Measurements from ENCODE around the gene TEX19.

The TEX19 gene

GRCh38 chr17:82358465-82359350 lies at the start of gene TEX19:
TSS of gene TEX19 (plus strand) at chr17:82359247. CDS start at chr17:82362151, 2,904 bp downstream.
- no peak for DNase-seq

DNA sequence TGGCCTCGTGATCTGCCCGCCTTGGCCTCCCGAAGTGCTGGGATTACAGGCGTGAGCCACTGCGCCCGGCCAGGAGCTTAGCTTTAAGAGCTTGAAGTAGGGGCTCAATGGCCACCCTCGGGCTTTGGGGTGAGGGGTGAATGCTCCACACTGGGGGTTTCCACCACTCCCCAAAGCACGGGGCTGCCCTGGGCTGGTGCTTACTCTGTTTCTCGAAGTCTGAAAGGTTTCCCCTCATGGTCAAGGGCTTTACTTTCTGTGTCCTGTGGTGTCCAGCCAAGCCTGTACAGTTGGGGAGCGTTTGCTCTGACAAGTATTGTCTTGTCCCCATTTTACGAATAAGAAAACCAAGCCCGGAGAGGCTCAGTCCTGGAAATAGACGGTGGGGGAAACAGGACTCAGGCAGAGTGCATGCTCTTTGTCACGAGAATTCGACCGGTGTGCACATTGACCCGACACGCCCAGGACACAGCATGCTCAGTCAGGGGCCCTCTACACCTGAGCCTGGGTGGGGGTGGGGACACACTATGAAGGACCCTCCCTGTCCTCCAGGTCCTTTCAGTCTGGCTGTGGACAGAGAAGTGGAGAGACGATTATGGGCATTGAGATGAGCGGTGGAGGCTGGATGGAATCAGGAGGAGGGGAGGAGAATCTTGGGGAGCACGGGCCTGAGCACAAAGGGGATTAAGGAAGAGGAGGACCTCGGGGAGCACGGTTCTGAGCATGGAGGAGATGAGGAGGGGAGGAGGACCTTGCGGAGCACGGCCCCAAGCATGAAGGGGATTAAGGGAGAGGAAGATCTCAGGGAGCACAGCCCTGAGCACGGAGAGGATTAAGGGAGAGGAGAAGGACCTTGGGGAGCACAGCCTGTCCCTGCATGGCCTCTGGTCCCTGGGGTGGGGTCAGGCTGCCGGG lies 49.1 kb upstream of the TEX19 start:
- DNase-seq = no peak

DNA sequence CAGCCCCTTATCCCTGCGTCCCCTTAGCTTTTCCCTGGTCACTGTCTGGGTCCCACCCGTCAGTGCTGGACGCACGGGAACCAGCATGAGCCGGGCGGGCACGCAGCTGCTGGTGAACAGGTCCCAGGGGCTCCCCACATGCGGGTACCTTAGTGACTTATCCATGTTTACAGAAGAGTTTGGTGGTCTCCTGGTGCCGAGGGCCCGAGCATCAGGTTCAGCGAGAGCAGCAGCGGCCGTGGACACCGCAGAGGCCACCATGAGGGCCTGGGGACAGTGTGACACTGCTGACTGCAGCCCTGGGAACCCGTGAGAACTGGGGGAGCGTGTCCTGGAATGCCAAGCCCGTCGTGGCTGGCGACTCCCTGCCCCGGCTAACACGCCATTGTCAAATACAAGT lies 48.2 kb upstream of the TEX19 start:
- no peak for DNase-seq

DNA sequence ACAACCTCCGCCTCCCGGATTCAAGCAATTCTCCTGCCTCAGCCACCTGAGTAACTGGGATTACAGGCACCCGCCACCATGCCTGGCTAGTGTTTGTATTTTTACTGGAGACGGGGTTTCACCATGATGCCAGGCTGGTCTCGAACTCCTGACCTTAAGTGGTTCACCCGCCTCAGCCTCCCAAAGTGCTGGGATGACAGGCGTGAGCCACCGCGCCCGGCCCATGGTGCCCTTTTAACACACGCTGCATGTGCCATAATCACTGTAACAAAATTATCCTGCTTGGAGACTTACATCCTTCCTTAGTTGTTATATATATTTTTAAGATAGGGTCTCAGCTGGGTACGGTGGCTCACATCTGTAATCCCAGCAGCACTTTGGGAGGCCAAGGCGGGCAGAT lies 47.1 kb upstream of the TEX19 start:
- DNase-seq = no peak

DNA sequence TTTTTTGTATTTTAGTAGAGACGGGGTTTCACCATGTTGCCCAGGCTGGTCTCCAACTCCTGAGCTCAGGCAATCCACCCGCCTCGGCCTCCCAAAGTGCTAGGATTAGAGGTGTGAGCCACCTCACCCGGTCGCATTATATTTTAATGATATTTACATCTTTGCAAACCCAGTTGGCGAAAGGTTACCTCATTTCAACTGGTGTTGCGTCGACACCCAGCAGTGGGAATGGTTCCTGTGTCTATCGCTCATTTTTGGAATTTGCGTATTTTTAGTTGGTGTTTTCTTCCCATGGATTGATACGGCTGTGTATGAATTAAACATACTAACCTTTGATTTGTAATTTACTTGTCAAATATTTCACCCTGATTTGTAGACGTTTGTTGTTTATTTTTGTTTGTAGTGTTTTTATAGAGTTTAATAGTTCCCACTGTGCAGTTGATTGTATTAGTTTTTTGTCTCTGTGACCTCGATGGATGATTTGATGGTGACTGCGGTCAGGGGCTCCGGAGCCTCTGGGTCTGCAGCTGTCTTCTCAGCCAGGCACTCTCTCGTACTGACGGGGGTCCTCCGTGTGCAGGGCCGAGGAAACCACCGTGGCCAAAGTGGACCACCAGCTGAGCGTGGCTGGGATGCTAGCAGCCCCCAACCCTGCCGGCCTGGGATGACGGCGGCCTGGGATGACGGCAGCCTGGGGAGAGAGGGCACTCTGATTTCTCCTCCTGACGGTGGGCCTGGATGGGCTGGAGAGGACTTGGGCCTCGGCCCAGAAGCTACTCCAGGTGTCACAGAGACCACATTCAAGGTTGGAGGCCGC lies 45.6 kb upstream of the TEX19 start:
- no peak for DNase-seq

GRCh38 chr17:82314012-82314726 lies 44.9 kb upstream of the TEX19 start:
- no peak for DNase-seq

DNA sequence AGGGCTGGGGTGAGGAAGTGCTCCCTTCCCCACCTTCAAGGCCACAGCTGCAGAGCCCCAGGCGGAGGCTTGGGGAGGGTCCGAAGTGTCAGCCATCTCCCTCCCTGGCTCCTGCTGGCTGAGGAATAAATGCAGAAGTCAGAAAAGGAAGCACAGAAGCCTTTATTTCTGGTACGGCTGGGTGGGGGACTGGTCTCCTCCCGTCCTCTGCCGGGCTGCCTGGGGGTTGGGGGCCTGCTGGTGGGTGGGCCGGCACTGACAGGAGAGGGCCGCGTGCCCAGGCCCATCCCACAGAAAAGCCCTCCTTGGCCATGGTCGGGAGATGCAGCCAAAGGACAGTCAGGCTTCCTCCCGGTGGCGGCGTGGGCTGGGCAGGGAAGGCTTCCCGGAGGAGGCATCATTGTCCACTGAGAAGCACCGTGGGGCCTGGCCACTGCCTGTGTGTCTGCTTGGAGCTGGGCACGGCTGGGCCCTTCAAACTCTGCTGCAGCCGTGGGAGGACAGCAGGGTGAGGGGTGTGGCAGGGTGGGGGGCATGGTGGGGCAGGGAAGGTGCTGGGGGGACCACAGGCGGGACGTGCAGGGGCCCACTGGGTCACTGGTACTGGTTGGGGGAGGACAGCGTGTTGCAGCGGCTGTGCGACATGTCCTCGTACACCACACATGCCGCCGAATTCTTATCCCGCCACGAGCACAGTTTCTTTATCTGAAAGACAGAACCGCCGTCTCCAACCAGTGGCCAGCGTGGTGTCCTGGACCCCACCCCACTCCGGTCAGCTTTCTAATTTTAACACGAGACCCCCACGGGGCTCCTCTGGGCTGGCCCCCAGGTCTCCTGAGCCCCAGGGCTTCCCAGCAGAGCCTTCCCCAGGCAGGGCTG lies 44.1 kb upstream of the TEX19 start:
- DNase-seq = no peak

DNA sequence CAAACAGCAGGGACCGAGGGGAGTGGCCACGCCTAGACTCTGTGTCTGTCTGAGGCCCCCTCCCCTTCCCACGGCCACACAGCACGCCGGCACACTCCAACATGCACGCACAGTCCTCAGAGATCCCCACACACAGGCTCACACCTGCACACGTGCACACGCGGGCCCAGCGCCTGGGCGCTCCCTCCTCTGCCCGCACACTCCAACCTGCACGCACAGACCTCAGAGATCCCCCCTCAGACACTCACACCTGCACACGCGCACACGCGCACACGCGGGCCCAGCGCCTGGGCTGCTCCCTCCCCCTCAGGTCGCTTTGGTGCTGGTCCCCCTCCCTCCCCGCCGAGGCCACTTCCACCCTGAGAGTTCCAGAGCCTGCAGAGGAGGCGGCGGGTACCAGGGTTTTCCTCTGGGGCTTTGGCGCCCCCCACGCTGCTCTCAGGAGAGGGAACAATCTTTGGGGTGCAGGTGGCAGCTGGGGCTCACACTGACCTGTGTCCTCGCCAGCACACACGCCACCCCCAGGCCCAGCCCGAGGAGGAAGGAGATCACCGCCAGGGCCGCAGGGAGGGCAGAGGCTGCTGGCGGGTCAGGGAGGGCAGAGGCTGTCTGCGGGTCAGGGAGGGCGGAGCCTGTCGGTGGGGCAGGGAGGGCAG lies 43.2 kb upstream of the TEX19 start:
- no peak for DNase-seq

DNA sequence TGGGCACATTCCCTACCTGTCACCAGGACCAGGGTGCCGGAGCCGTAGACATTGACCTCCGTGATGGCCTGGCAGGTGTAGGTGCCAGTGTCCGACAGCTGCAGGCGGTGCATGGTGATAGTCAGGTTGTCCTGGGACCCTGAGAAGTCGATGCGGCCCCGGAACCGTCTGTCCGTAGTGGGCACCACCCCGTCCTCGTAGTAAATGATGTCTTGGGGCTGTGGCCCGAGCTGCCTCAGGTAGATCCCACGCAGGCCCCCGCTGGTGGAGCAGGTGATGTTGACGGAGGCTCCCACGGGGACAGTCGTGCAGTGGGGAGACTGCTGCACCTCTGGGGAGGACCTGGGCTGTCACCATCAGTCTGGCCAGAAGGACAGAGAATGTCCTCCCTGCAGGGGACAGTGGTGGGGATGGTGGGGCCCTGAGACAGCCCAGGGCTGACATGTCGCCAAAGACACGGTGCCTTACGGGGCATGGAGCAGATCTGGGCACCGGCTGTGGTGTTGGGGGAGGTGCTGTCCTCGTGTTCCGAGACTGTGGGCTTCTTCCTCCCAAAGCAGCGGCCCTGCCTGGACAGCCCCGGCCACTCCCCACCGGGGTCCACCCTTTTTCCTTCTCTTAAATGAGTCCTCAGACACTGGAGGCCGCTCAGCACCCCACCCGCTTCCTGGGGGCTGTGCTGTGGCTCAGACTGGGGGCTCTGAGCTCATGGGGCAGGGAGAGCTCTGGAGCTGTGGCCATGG lies 42.2 kb upstream of the TEX19 start:
- DNase-seq = no peak

DNA sequence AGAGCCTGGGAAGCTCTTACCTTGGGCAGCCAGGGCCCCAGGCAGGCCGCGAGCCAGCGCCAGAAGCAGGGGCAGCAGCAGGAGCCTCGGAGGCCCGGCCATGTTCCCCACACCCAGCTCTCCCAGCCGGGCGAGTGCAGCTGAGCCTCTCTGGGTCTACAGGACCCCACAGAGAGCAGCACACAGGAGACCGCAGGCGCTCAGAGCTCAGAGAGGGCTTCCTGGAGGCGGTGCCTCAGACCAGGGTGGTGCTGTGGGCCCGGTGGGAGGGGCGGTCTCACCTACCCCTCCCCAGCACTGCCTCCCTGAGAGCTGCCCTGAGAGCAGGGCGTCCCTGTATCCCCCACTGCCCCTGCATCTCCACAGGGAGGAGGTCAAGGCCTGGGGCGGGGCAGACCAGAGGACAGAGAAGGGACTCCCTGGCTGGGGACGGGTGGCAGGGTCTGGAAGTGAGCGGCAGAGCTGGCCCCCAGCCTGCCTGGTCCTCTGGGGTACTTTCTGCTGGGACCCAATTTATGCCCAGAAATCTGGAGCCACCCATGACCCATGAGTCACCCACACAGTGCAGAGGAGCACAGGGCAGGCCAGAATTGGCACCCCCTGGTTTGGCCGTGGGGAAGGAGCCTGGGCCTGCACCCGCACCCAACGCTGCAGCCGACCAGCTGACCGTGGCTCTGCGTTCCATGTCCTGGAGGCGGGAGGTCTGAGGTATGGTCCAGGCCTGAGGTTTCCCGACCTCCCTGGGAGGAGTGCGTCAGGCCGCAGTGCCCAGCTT lies 41.5 kb upstream of the TEX19 start, which contains the start of gene CD7:
Gene CD7 (minus strand): TSS at position 215 of the 775 bp plus-strand sequence. CDS start 113 bp downstream, at position 102.
- DNase-seq = no peak

GRCh38 chr17:82318169-82318498 lies 40.9 kb upstream of the TEX19 start:
- no peak for DNase-seq

- no peak for DNase-seq
These were observed 40.1 kb upstream of the TEX19 start for GRCh38 chr17:82318772-82319606.

- no peak for DNase-seq
These were observed 39.4 kb upstream of the TEX19 start for GRCh38 chr17:82319619-82320062.

GRCh38 chr17:82320140-82320840 lies 38.8 kb upstream of the TEX19 start:
- no peak for DNase-seq

DNA sequence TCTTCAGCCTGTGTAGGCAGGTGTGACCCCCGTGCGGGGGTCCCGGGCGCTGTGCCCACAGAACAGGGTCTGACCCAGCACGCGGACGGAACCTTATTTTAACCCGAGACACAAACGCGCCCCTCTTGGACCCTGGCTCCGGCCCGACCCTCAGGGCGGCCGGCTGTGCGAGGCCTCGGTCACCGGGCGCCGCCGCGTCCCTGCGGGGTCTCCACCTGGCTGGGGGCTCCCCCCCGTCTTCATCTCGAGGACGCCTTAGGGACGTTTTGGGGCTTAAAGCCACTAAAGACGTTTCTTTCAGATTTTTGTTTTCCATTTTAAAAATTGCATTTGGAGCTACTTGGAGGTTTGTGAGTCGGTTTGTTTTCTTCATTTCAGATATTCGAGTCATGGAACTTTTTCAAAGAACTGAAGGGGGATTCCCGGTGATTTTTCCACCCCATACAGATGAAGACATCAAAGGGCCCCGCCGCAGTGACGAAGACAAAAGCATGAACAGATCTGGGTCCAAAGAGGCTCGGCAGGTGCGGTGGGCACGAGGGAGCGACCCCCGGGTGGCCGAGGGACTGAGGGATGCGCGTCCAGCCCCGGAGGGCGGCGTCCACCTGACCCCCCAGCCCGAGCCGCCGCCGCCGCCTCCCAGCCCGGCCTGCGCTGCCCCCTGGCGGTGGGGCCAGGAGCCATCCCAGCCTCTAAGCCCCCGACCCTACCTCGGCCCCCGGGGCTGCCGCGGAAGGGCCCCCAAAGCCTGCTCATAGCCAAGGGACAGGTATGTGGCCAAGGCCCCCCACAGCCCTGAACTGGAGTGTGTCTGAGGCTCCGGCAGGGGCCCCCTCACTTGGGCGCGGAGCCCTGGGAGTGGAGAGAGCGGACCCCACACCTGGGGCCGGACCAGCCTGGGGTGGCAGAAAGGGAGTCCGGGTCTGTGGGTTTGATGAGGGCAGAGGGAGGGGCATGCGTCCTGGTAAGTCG lies 37.8 kb upstream of the TEX19 start:
- no peak for DNase-seq

- no peak for DNase-seq
These were observed 37.0 kb upstream of the TEX19 start for GRCh38 chr17:82321947-82322466.
